ENCODE results near the gene NDOR1.

The NDOR1 gene

GRCh38 chr9:137205126-137206069 is at the start of gene NDOR1, which contains the start of gene TMEM203:
TSS of gene NDOR1 (plus strand) at chr9:137205700. CDS start at chr9:137205778, 78 bp downstream.
TSS of gene TMEM203 (minus strand) at chr9:137205648. CDS start at chr9:137205414, 234 bp downstream.
- DNase-seq: peak; percentile 61

- no peak for DNase-seq
These were observed 48.7 kb upstream of the NDOR1 start for GRCh38 chr9:137156567-137157375.

GRCh38 chr9:137157618-137158415 is 47.7 kb upstream of the NDOR1 start:
- no peak for DNase-seq

- no peak for DNase-seq
These were observed 46.9 kb upstream of the NDOR1 start for GRCh38 chr9:137158625-137159024.

- DNase-seq: no peak
These were observed 46.1 kb upstream of the NDOR1 start for GRCh38 chr9:137159105-137160053.

- no peak for DNase-seq
These were observed 45.5 kb upstream of the NDOR1 start for GRCh38 chr9:137160054-137160425.

- no peak for DNase-seq
These were observed 44.6 kb upstream of the NDOR1 start for GRCh38 chr9:137160716-137161557.

GRCh38 chr9:137161558-137162486 is 43.7 kb upstream of the NDOR1 start:
- no peak for DNase-seq

- DNase-seq: no peak
These were observed 42.8 kb upstream of the NDOR1 start for GRCh38 chr9:137162505-137163364.

GRCh38 chr9:137163365-137163715 is 42.2 kb upstream of the NDOR1 start:
- no peak for DNase-seq

GRCh38 chr9:137163805-137164204 is 41.7 kb upstream of the NDOR1 start:
- no peak for DNase-seq

- DNase-seq: no peak
These were observed 40.9 kb upstream of the NDOR1 start for GRCh38 chr9:137164370-137165249.

- no peak for DNase-seq
These were observed 40.2 kb upstream of the NDOR1 start for GRCh38 chr9:137165250-137165836.

- DNase-seq: no peak
These were observed 38.9 kb upstream of the NDOR1 start for GRCh38 chr9:137166380-137167229.

- DNase-seq: no peak
These were observed 38.2 kb upstream of the NDOR1 start for GRCh38 chr9:137167277-137167746.
